Endothelial cell of umbilical vein (primary cell): ENCODE data around the gene HLA-F. TPM values are rescaled to one million over a fixed set of nuclear protein-coding genes. Genes with fewer than 3 reads are reported as not detected.
A peak's percentile ranks its signal among the peaks of the same experiment; 100 is the strongest.

ENCODE experiments used
- BruUV-seq: library from RNA; stranded (reverse); fragments of 400-500 nt; replicated peaks from 2 replicates; lab custom pipeline; 2021; lab: Mats Ljungman, UMichigan
- CTCF ChIA-PET: fragments of 300-600, 350-600 bp; sonication (Branson Sonifier 250); formaldehyde crosslinking; loops from one replicate; lab custom pipeline; 2021; ENCODE audit warnings: antibody characterized with exemption, inconsistent platforms; lab: Charles Lee
- POLR2A ChIA-PET: fragments of 300-600, 350-600 bp; sonication (Branson Sonifier 250); formaldehyde crosslinking; loops from one replicate; lab custom pipeline; 2021; ENCODE audit warnings: antibody characterized with exemption, inconsistent platforms; lab: Charles Lee
- DNase-seq: peaks from one replicate; pipeline ENCODE4 v3.0.0-alpha.2; 2011; ENCODE audit warnings: low read depth, low spot score
- FAIRE-seq: peaks from 2 replicates; lab custom pipeline; 2011; peaks lifted over from hg19 to GRCh38; lab: Jason Lieb, UNC
- H2AFZ ChIP-seq: 2 replicates; pipeline ENCODE4 v1.6.0; 2012; ENCODE audit warnings: low read depth, low read length, control low read depth, inconsistent platforms
- H3K27ac ChIP-seq: 2 replicates; pipeline ENCODE4 v1.5.1; 2011; ENCODE audit warnings: low read depth, mild to moderate bottlenecking, control low read depth, low read length, moderate library complexity; ENCODE audit not compliant: insufficient read depth
- H3K27me3 ChIP-seq, 2 experiments: 2 replicates each; pipeline versions ENCODE4 v1.6.0 to v1.6.1; 2011; ENCODE audit warnings: low read length in 2 of 2, mixed read lengths in 1 of 2; ENCODE audit not compliant: control insufficient read depth in 2 of 2, insufficient read depth in 2 of 2
- H3K36me3 ChIP-seq, 2 experiments: 2 replicates in 1 of 2; 3 replicates in 1 of 2; pipeline ENCODE4 v1.5.1; 2011; ENCODE audit warnings: low read length in 2 of 2, mild to moderate bottlenecking in 1 of 2, moderate library complexity in 1 of 2; ENCODE audit not compliant: control insufficient read depth in 2 of 2, insufficient read depth in 2 of 2; ENCODE audit errors: extremely low read depth in 1 of 2
- H3K4me1 ChIP-seq: 3 replicates; pipeline ENCODE4 v1.5.1; 2011; ENCODE audit warnings: mild to moderate bottlenecking, low read length; ENCODE audit not compliant: control insufficient read depth, insufficient read depth; ENCODE audit errors: extremely low read depth
- H3K4me2 ChIP-seq: 2 replicates; pipeline ENCODE4 v1.6.1; 2011; ENCODE audit warnings: low read length, control low read depth, mixed read lengths; ENCODE audit not compliant: insufficient read depth
- H3K4me3 ChIP-seq, 3 experiments: fragments of 200-600 bp in 1 of 3; sonication (generic), shearing (Covaris generic) in 1 of 3; replicated peaks in 1 of 3; 2 replicates each; pipeline ENCODE4 v1.5.1; 2011 to 2016; ENCODE audit warnings: control low read depth in 3 of 3, low read length in 3 of 3, mild to moderate bottlenecking in 2 of 3, inconsistent platforms in 1 of 3, low read depth in 1 of 3, moderate library complexity in 1 of 3; ENCODE audit not compliant: insufficient read depth in 1 of 3
- H3K79me2 ChIP-seq: 2 replicates; pipeline ENCODE4 v1.6.0; 2012; ENCODE audit warnings: low read length, inconsistent platforms; ENCODE audit not compliant: control insufficient read depth, insufficient read depth
- H3K9ac ChIP-seq: replicated peaks from 2 replicates; pipeline ENCODE3; 2011; ENCODE audit warnings: low read length, control low read depth; ENCODE audit not compliant: insufficient read depth; ENCODE audit errors: extremely low read depth
- H3K9me1 ChIP-seq: replicated peaks from 3 replicates; pipeline ENCODE4 v1.6.0; 2011; ENCODE audit warnings: mild to moderate bottlenecking, low read length; ENCODE audit not compliant: control insufficient read depth, insufficient read depth; ENCODE audit errors: extremely low read depth
- H3K9me3 ChIP-seq: replicated peaks from 2 replicates; pipeline ENCODE4 v1.5.1; 2012; ENCODE audit warnings: low read length, inconsistent platforms; ENCODE audit not compliant: control insufficient read depth, insufficient read depth
- H4K20me1 ChIP-seq: replicated peaks from 2 replicates; pipeline ENCODE3; 2011; ENCODE audit warnings: mild to moderate bottlenecking, low read length; ENCODE audit not compliant: control insufficient read depth, insufficient read depth; ENCODE audit errors: extremely low read depth
- CTCF ChIP-seq, 2 donors: IDR thresholded peaks; 1 replicate in 1 of 2; 2 replicates in 1 of 2; pipeline ENCODE4 v1.5.1; 2011; ENCODE audit warnings: low read length in 2 of 2, mild to moderate bottlenecking in 2 of 2, moderate library complexity in 2 of 2, control low read depth in 1 of 2, inconsistent platforms in 1 of 2, low read depth in 1 of 2; ENCODE audit not compliant: insufficient read depth in 1 of 2; ENCODE audit errors: extremely low read depth in 1 of 2
- EZH2 ChIP-seq: IDR thresholded peaks from 2 replicates; pipeline ENCODE4 v1.6.1; 2012; ENCODE audit warnings: borderline replicate concordance, low read depth, mild to moderate bottlenecking, moderate library complexity, low read length, inconsistent platforms; ENCODE audit not compliant: severe bottlenecking
- FOS ChIP-seq: IDR thresholded peaks from 2 replicates; pipeline ENCODE4 v1.6.1; 2011; ENCODE audit warnings: mild to moderate bottlenecking, low read length, moderate library complexity, borderline replicate concordance; ENCODE audit not compliant: insufficient read depth
- GATA2 ChIP-seq: IDR thresholded peaks from 2 replicates; pipeline ENCODE4 v1.7.0; 2011; ENCODE audit warnings: low read depth, mild to moderate bottlenecking, moderate library complexity, mixed read lengths, low read length; ENCODE audit not compliant: insufficient read length, insufficient read depth
- JUN ChIP-seq: IDR thresholded peaks from 2 replicates; pipeline ENCODE4 v1.6.1; 2011; ENCODE audit warnings: borderline replicate concordance, low read depth; ENCODE audit not compliant: insufficient read length, insufficient read depth
- MAX ChIP-seq: IDR thresholded peaks from 2 replicates; pipeline ENCODE4 v1.6.1; 2011; ENCODE audit not compliant: insufficient read depth, insufficient read length
- MYC ChIP-seq: IDR thresholded peaks from one replicate; pipeline ENCODE4 v1.6.1; 2011; ENCODE audit warnings: mild to moderate bottlenecking, low read depth, low read length
- POLR2A ChIP-seq: IDR thresholded peaks from 2 replicates; pipeline ENCODE4 v1.6.1; 2012; ENCODE audit warnings: low read depth, mild to moderate bottlenecking, control low read depth, low read length
- POLR2AphosphoS5 ChIP-seq: IDR thresholded peaks from 2 replicates; pipeline ENCODE4 v1.6.1; 2012; ENCODE audit warnings: low read depth, mild to moderate bottlenecking, control low read depth, low read length, moderate library complexity; ENCODE audit not compliant: insufficient read depth
- dilution Hi-C: fragments of 300-500 bp; cut with MboI; formaldehyde crosslinking; loops from one replicate; pipeline ENCODE4 v1.15.0; 2019; ENCODE audit warnings: low sequenced_read_pairs; ENCODE audit not compliant: extremely low pct_ligation_motif_present
- intact Hi-C: fragments of 100-400 bp; cut with micrococcal nuclease; formaldehyde crosslinking; loops from one replicate; pipeline ENCODE4 v1.10.0; 2022
- polyA plus RNA-seq, 4 experiments: library from polyadenylated mRNA; depleted of rRNA in 3 of 4; stranded (reverse) in 3 of 4; unstranded in 1 of 4; fragments of >200 nt; gene quantifications; 2 replicates each; pipeline versions ENCODE4 v1.2.1 to v1.2.3, GENCODE V29; 2011 to 2012; ENCODE audit warnings: missing spikeins in 1 of 4
- total RNA-seq: library from RNA; stranded (reverse); gene quantifications from 2 replicates; pipeline ENCODE4 v1.2.3, GENCODE V29; 2021

HLA-F gene
- total and polyA plus RNA-seq, 2 donors (not counting 3 experiments of a cell fraction or from before 2014, with no cell fraction given) = 1.5 to 1.6 TPM

GRCh38 chr6:29676981-29677601 is 46.1 kb upstream of the HLA-F start:
- Histone ChIP-seq H2AFZ (no peak overlapping the region), H3K27me3 (peaks cover 0 to 2% of the 10 kb centered on the region in 2 experiments), H4K20me1 (no peaks in the 10 kb centered on the region), H3K9me3 (no peaks in the 10 kb centered on the region), H3K36me3 (no peaks in the 10 kb centered on the region), H3K4me3 (no peak overlapping the region), H3K4me2 (no peak overlapping the region), H3K4me1 (no peaks in the 10 kb centered on the region), H3K9ac (no peak overlapping the region), H3K9me1 (no peaks in the 10 kb centered on the region), H3K79me2 (no peaks in the 10 kb centered on the region), H3K27ac (no peak overlapping the region)
- DNase-seq (no peak), FAIRE-seq (no peak)
- ChIA-PET CTCF (interaction anchor here (0.7 to 3.0 kb wide), 7 partner anchors 11 to 27 kb away, joined by 3 to 33 read pairs (median 4); no protein-coding TSS in a partner anchor), POLR2A (no interaction called here)
- dilution Hi-C loops = no loop called here
- no TSS peak for BruUV-seq
- TF ChIP-seq FOS (peak; percentile 14), EZH2 (no peak)
- intact Hi-C loops = no loop called here

GRCh38 chr6:29678114-29678513 is 45.1 kb upstream of the HLA-F start:
- no peaks in the 10 kb centered on the region for H3K9me3 ChIP-seq
- intact Hi-C loops = no loop called here
- ChIA-PET CTCF (interaction anchor here (1.6 to 2.2 kb wide), 2 partner anchors 14 to 28 kb away, joined by 3 to 7 read pairs; no protein-coding TSS in a partner anchor), POLR2A (no interaction called here)
- FAIRE-seq (no peak), DNase-seq (no peak)
- H3K9me1 ChIP-seq = no peaks in the 10 kb centered on the region
- dilution Hi-C loops = no loop called here
- no peak overlapping the region for H3K9ac ChIP-seq
- H3K27ac ChIP-seq = no peak overlapping the region
- H3K27me3 ChIP-seq = peaks cover 0 to 2% of the 10 kb centered on the region in 2 experiments
- no TSS peak for BruUV-seq
- H3K4me2 ChIP-seq = no peak overlapping the region
- H4K20me1 ChIP-seq = no peaks in the 10 kb centered on the region
- no peaks in the 10 kb centered on the region for H3K79me2 ChIP-seq
- H3K36me3 ChIP-seq = no peaks in the 10 kb centered on the region
- H2AFZ ChIP-seq = no peak overlapping the region
- TF ChIP-seq POLR2A (no peak), MYC (no peak), MAX (no peak), POLR2AphosphoS5 (no peak), JUN (no peak), GATA2 (no peak), CTCF (IDR thresholded peaks at IDR 0.05; ENCODE audit: extremely low read depth in 1 of 2, insufficient read depth in 1 of 2, low read depth in 1 of 2, low read length in 2 of 2) (no peak), FOS (no peak), EZH2 (no peak)
- H3K4me1 ChIP-seq = no peaks in the 10 kb centered on the region
- H3K4me3 ChIP-seq = no peak overlapping the region
